ENCODE results near the gene ERICH3.

GRCh38 chr1:74618974-74619373, 54.6 kb downstream of the ERICH3 start:
- no peak for TF ChIP-seq CTCF (IDR thresholded peaks at IDR 0.05; ENCODE audit: low read depth, low read length, poor library complexity, severe bottlenecking)
- TF ChIP-seq EZH2phosphoT487 (IDR thresholded peaks at IDR 0.05; ENCODE audit: borderline replicate concordance, low read length), result no peak
